ENCODE data around the gene TLR8.

DNA sequence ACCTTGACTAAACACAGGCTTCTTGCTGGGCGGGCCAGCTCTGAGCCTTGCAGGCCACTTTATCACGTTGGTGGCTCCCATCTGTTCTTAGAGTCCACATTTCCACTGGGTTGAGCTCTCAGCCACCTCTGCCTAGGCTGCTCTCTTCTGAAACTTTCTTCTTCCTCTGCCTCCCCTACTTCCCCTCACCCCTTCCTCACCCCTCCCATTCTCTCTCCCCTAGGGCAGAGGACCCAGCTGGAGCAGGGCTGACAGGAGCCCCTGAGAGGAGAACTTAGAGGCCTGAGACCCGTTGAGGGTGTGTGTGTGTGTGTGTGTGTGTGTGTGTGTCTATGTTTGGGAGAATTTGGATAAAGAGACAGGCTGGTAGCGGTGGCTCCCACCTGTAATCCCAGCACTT lies 48.6 kb downstream of the TLR8 start:
- TF ChIP-seq, protein P1, sequence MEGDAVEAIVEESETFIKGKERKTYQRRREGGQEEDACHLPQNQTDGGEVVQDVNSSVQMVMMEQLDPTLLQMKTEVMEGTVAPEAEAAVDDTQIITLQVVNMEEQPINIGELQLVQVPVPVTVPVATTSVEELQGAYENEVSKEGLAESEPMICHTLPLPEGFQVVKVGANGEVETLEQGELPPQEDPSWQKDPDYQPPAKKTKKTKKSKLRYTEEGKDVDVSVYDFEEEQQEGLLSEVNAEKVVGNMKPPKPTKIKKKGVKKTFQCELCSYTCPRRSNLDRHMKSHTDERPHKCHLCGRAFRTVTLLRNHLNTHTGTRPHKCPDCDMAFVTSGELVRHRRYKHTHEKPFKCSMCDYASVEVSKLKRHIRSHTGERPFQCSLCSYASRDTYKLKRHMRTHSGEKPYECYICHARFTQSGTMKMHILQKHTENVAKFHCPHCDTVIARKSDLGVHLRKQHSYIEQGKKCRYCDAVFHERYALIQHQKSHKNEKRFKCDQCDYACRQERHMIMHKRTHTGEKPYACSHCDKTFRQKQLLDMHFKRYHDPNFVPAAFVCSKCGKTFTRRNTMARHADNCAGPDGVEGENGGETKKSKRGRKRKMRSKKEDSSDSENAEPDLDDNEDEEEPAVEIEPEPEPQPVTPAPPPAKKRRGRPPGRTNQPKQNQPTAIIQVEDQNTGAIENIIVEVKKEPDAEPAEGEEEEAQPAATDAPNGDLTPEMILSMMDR (IDR thresholded peaks at IDR 0.05): no peak
- TF ChIP-seq POLR2AphosphoS5 (IDR thresholded peaks at IDR 0.05; ENCODE audit: low read depth, low read length): no peak
- no peak for TF ChIP-seq SIN3A (IDR thresholded peaks at IDR 0.05; ENCODE audit: borderline replicate concordance, insufficient read depth, low read depth, low read length)
- TF ChIP-seq, protein P2, sequence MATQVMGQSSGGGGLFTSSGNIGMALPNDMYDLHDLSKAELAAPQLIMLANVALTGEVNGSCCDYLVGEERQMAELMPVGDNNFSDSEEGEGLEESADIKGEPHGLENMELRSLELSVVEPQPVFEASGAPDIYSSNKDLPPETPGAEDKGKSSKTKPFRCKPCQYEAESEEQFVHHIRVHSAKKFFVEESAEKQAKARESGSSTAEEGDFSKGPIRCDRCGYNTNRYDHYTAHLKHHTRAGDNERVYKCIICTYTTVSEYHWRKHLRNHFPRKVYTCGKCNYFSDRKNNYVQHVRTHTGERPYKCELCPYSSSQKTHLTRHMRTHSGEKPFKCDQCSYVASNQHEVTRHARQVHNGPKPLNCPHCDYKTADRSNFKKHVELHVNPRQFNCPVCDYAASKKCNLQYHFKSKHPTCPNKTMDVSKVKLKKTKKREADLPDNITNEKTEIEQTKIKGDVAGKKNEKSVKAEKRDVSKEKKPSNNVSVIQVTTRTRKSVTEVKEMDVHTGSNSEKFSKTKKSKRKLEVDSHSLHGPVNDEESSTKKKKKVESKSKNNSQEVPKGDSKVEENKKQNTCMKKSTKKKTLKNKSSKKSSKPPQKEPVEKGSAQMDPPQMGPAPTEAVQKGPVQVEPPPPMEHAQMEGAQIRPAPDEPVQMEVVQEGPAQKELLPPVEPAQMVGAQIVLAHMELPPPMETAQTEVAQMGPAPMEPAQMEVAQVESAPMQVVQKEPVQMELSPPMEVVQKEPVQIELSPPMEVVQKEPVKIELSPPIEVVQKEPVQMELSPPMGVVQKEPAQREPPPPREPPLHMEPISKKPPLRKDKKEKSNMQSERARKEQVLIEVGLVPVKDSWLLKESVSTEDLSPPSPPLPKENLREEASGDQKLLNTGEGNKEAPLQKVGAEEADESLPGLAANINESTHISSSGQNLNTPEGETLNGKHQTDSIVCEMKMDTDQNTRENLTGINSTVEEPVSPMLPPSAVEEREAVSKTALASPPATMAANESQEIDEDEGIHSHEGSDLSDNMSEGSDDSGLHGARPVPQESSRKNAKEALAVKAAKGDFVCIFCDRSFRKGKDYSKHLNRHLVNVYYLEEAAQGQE (IDR thresholded peaks at IDR 0.05; ENCODE audit: insufficient read depth in 1 of 2, low read depth in 2 of 2, low read length in 1 of 2): no peak
- TF ChIP-seq TCF7L2 (IDR thresholded peaks at IDR 0.05; ENCODE audit: low read depth, low read length): no peak

Measured in Panc1 (cell line).